Measurements from ENCODE around the gene IFNL4. TPM values are rescaled to one million over a fixed set of nuclear protein-coding genes. Genes with fewer than 3 reads are reported as not detected.

IFNL4 gene
- total and polyA plus RNA-seq, 10 of the 15 experiments (the other 5 are each of a cell fraction or from before 2014, with no cell fraction given) = not detected

DNA sequence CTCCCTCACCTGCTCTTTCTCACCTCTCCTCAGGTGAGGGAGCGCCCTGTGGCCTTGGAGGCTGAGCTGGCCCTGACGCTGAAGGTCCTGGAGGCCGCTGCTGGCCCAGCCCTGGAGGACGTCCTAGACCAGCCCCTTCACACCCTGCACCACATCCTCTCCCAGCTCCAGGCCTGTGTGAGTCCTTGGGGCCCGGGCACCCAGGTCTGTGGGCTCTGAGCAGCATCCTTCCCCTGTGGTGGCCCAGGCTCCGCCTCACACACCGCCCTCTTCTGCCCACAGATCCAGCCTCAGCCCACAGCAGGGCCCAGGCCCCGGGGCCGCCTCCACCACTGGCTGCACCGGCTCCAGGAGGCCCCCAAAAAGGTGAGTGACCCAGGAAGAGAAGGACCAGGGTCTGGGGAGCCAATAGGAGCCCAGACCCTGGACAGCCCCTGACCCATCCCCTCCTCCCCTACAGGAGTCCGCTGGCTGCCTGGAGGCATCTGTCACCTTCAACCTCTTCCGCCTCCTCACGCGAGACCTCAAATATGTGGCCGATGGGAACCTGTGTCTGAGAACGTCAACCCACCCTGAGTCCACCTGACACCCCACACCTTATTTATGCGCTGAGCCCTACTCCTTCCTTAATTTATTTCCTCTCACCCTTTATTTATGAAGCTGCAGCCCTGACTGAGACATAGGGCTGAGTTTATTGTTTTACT, 49.4 kb upstream of the IFNL4 start:
- no peak overlapping the region for H2AFZ ChIP-seq (ENCODE audit: control insufficient read depth, low read depth, low read length)
- no TSS peak for BruUV-seq (replicated peaks)
- H3K9ac ChIP-seq (ENCODE audit: control insufficient read depth, insufficient read depth, low read length) = no peak overlapping the region
- no peak overlapping the region for H3K27ac ChIP-seq (ENCODE audit: control insufficient read depth, insufficient read depth)
- H3K9me3 ChIP-seq (replicated peaks; ENCODE audit: control insufficient read depth, insufficient read depth, low read length) = no peaks in the 10 kb centered on the region
- no peak for FAIRE-seq
- in situ Hi-C loops (cut with MboI) (no loop called here), intact Hi-C loops (cut with micrococcal nuclease; ENCODE audit: unreplicated experiment) (no loop called here)
- RAD21 ChIA-PET (ENCODE audit: unreplicated experiment) = no interaction called here
- no peak overlapping the region for H3K4me2 ChIP-seq (ENCODE audit: control insufficient read depth, insufficient read depth)
- H3K27me3 ChIP-seq (replicated peaks in 1 of 2; ENCODE audit: control insufficient read depth in 2 of 2, insufficient read depth in 2 of 2, low read length in 1 of 2) = no peaks in the 10 kb centered on the region
- H3K79me2 ChIP-seq (ENCODE audit: control insufficient read depth, insufficient read depth, low read length) = no peaks in the 10 kb centered on the region
- H3K4me3 ChIP-seq = no peak overlapping the region
- no peaks in the 10 kb centered on the region for H3K4me1 ChIP-seq (ENCODE audit: control insufficient read depth, insufficient read depth, low read length)
- POLR2A ChIA-PET = no interaction called here
- SMC1A ChIA-PET (ENCODE audit: uncharacterized antibody, unreplicated experiment) = no interaction called here
- CTCF ChIA-PET = no interaction called here
- WGBS (ENCODE audit: insufficient coverage, insufficient replicate concordance, low lambda C conversion rate, missing lambda C conversion rate) = 43% methylated on average over 17 of the region's 17 CpGs
- no peaks in the 10 kb centered on the region for H3K36me3 ChIP-seq (ENCODE audit: control insufficient read depth in 2 of 2, insufficient read depth in 2 of 2, low read length in 1 of 2)
- no peak for DNase-seq (ENCODE audit: low read depth, low spot score)
- peak; percentile 70 for ATAC-seq
- no peaks in the 10 kb centered on the region for H4K20me1 ChIP-seq (ENCODE audit: control insufficient read depth, insufficient read depth)
- TF ChIP-seq ZBED1 (IDR thresholded peaks at IDR 0.05; ENCODE audit: borderline replicate concordance) = no peak
- TF ChIP-seq MXI1 (IDR thresholded peaks at IDR 0.05; ENCODE audit: low read depth, low read length) = no peak
- TF ChIP-seq, protein P1, sequence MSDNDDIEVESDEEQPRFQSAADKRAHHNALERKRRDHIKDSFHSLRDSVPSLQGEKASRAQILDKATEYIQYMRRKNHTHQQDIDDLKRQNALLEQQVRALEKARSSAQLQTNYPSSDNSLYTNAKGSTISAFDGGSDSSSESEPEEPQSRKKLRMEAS (IDR thresholded peaks at IDR 0.05; ENCODE audit: low read depth, low read length) = no peak
- TF ChIP-seq BACH1 (IDR thresholded peaks at IDR 0.05; ENCODE audit: borderline replicate concordance) = no peak
- TF ChIP-seq YY1 (IDR thresholded peaks at IDR 0.05; ENCODE audit: low read depth, low read length) = no peak
- TF ChIP-seq, protein P2, sequence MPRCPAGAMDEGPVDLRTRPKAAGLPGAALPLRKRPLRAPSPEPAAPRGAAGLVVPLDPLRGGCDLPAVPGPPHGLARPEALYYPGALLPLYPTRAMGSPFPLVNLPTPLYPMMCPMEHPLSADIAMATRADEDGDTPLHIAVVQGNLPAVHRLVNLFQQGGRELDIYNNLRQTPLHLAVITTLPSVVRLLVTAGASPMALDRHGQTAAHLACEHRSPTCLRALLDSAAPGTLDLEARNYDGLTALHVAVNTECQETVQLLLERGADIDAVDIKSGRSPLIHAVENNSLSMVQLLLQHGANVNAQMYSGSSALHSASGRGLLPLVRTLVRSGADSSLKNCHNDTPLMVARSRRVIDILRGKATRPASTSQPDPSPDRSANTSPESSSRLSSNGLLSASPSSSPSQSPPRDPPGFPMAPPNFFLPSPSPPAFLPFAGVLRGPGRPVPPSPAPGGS (IDR thresholded peaks at IDR 0.05; ENCODE audit: borderline replicate concordance, insufficient read depth, low read depth, low read length, poor library complexity, severe bottlenecking) = no peak
- TF ChIP-seq, protein P3, sequence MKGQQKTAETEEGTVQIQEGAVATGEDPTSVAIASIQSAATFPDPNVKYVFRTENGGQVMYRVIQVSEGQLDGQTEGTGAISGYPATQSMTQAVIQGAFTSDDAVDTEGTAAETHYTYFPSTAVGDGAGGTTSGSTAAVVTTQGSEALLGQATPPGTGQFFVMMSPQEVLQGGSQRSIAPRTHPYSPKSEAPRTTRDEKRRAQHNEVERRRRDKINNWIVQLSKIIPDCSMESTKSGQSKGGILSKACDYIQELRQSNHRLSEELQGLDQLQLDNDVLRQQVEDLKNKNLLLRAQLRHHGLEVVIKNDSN (IDR thresholded peaks at IDR 0.05; ENCODE audit: borderline replicate concordance, extremely low read length, insufficient read depth, low read depth, low read length) = no peak
- TF ChIP-seq, protein P4, sequence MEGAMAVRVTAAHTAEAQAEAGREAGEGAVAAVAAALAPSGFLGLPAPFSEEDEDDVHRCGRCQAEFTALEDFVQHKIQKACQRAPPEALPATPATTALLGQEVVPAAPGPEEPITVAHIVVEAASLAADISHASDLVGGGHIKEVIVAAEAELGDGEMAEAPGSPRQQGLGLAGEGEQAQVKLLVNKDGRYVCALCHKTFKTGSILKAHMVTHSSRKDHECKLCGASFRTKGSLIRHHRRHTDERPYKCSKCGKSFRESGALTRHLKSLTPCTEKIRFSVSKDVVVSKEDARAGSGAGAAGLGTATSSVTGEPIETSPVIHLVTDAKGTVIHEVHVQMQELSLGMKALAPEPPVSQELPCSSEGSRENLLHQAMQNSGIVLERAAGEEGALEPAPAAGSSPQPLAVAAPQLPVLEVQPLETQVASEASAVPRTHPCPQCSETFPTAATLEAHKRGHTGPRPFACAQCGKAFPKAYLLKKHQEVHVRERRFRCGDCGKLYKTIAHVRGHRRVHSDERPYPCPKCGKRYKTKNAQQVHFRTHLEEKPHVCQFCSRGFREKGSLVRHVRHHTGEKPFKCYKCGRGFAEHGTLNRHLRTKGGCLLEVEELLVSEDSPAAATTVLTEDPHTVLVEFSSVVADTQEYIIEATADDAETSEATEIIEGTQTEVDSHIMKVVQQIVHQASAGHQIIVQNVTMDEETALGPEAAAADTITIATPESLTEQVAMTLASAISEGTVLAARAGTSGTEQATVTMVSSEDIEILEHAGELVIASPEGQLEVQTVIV (IDR thresholded peaks at IDR 0.05; ENCODE audit: borderline replicate concordance, partially characterized antibody) = no peak
- no peak for TF ChIP-seq RAD51 (IDR thresholded peaks at IDR 0.05)
- TF ChIP-seq CREB1 (IDR thresholded peaks at IDR 0.05; ENCODE audit: low read depth) = no peak
- TF ChIP-seq, protein P5, sequence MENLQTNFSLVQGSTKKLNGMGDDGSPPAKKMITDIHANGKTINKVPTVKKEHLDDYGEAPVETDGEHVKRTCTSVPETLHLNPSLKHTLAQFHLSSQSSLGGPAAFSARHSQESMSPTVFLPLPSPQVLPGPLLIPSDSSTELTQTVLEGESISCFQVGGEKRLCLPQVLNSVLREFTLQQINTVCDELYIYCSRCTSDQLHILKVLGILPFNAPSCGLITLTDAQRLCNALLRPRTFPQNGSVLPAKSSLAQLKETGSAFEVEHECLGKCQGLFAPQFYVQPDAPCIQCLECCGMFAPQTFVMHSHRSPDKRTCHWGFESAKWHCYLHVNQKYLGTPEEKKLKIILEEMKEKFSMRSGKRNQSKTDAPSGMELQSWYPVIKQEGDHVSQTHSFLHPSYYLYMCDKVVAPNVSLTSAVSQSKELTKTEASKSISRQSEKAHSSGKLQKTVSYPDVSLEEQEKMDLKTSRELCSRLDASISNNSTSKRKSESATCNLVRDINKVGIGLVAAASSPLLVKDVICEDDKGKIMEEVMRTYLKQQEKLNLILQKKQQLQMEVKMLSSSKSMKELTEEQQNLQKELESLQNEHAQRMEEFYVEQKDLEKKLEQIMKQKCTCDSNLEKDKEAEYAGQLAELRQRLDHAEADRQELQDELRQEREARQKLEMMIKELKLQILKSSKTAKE (IDR thresholded peaks at IDR 0.05; ENCODE audit: low read depth, poor library complexity, severe bottlenecking) = no peak
- no peak for TF ChIP-seq CHD1 (IDR thresholded peaks at IDR 0.05; ENCODE audit: low read depth, low read length)
- no peak for TF ChIP-seq MYC (IDR thresholded peaks at IDR 0.05; ENCODE audit: insufficient read depth, insufficient read length, insufficient replicate concordance, low read length, severe bottlenecking)
- no peak for TF ChIP-seq NFYB (IDR thresholded peaks at IDR 0.05; ENCODE audit: insufficient read depth, low read depth, low read length)
- no peak for TF ChIP-seq KAT2A (conservative IDR thresholded peaks at IDR 0.05; ENCODE audit: control insufficient read depth, low read depth, low read length)
- no peak for TF ChIP-seq CBX3 (IDR thresholded peaks at IDR 0.05; ENCODE audit: borderline replicate concordance, low read depth)
